GM19238 (cell line): ENCODE measurements around the gene SLC25A22.

Experiments used
- DNase-seq: peaks from one replicate; pipeline ENCODE4 v3.0.0; 2011; ENCODE audit warnings: low spot score; ENCODE audit not compliant: insufficient read length

Gene SLC25A22

GRCh38 chr11:798093-798713 lies at the start of gene SLC25A22:
SLC25A22 (minus strand) TSS chr11:798281; CDS start chr11:795006, 3,275 bp downstream.
- DNase-seq, result peak; percentile 99

GRCh38 chr11:847876-848275 lies 49.8 kb upstream of the SLC25A22 start:
- DNase-seq, result no peak

GRCh38 chr11:846496-847098 lies 48.5 kb upstream of the SLC25A22 start:
- no peak for DNase-seq

GRCh38 chr11:845872-846495 lies 47.9 kb upstream of the SLC25A22 start:
- no peak for DNase-seq

- peak; percentile 52 for DNase-seq
Observed at GRCh38 chr11:844693-845644, 46.9 kb upstream of the SLC25A22 start.

- no peak for DNase-seq
Observed at GRCh38 chr11:843818-844692, 46.0 kb upstream of the SLC25A22 start.

GRCh38 chr11:843086-843734 lies 45.1 kb upstream of the SLC25A22 start:
- DNase-seq, result peak; percentile 47

GRCh38 chr11:842370-843002 lies 44.4 kb upstream of the SLC25A22 start, which contains the start of the genes POLR2L and TSPAN4:
POLR2L (minus strand) TSS chr11:842529; CDS start chr11:842508, 21 bp downstream.
TSPAN4 (plus strand) TSS chr11:842852; CDS start chr11:850305, 7,453 bp downstream.
- peak; percentile 98 for DNase-seq

GRCh38 chr11:841981-842369 lies 43.9 kb upstream of the SLC25A22 start:
- no peak for DNase-seq

- DNase-seq, result no peak
Observed at GRCh38 chr11:839875-840617, 42.0 kb upstream of the SLC25A22 start.

- DNase-seq, result no peak
Observed at GRCh38 chr11:839280-839623, 41.2 kb upstream of the SLC25A22 start.

GRCh38 chr11:838441-839279 lies 40.6 kb upstream of the SLC25A22 start:
- DNase-seq, result no peak

GRCh38 chr11:837990-838307 lies 39.9 kb upstream of the SLC25A22 start:
- DNase-seq, result no peak

GRCh38 chr11:837189-837989 lies 39.3 kb upstream of the SLC25A22 start:
- DNase-seq, result no peak

- no peak for DNase-seq
Observed at GRCh38 chr11:836700-837099, 38.6 kb upstream of the SLC25A22 start.

GRCh38 chr11:836274-836673 lies 38.2 kb upstream of the SLC25A22 start:
- no peak for DNase-seq
